GM19043 (cell line): ENCODE data around the gene KIZ.

Experiments
- ATAC-seq: cut with Tn5 transposase; IDR thresholded peaks from one replicate; pipeline ENCODE4 v1.9.1; 2021; ENCODE audit warnings: low read depth; ENCODE audit not compliant: unreplicated experiment

KIZ gene

GRCh38 chr20:21289651-21290050 lies 163.8 kb downstream of the KIZ start:
- no peak for ATAC-seq

DNA sequence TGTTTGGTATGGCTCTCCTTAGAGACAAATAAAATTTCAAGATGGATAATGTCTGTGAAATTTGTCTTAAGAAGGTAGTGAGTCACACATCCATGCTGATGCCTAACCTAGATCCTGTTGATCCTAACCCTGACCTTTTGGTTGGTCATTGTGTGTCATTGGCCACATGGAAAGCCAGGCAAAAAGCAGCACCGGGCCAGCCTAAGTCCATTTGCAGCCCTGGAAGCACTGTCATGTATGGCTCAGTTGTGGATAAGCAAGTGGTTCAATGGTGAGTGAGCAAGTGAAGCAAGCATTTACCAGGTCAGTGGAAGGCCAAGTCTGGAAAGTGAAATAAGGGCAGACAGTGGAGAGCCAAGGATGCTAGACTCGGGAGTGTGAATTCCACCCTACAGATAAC lies 165.1 kb downstream of the KIZ start:
- ATAC-seq = no peak

GRCh38 chr20:21294755-21295154 lies 168.9 kb downstream of the KIZ start:
- no peak for ATAC-seq
